HL-60 (cell line): ENCODE results near the gene NFIB.

Experiments
- DNase-seq, 2 experiments: peaks; one replicate each; pipeline ENCODE4 v3.0.0-alpha.2; 2010 to 2020; ENCODE audit warnings: low read depth in 1 of 2, low spot score in 1 of 2
- H3K27ac ChIP-seq: fragments of 250-450 bp; sonication (Bioruptor Pico); replicated peaks from 2 replicates; pipeline ENCODE4 v1.5.1; 2020; ENCODE audit warnings: mild to moderate bottlenecking, moderate library complexity
- H3K27me3 ChIP-seq: fragments of 250-450 bp; sonication (Bioruptor Pico); 2 replicates; pipeline ENCODE4 v1.5.1; 2021; ENCODE audit warnings: mild to moderate bottlenecking, moderate library complexity; ENCODE audit not compliant: insufficient read depth, poor library complexity, severe bottlenecking
- H3K4me3 ChIP-seq: replicated peaks from 2 replicates; pipeline ENCODE4 v1.5.1; 2011; ENCODE audit warnings: mild to moderate bottlenecking, control low read depth, low read length; ENCODE audit not compliant: insufficient read depth
- GABPA ChIP-seq: IDR thresholded peaks from 2 replicates; pipeline ENCODE4 v1.6.1; 2012; ENCODE audit warnings: low read depth
- POLR2AphosphoS5 ChIP-seq: IDR thresholded peaks from 2 replicates; pipeline ENCODE4 v1.6.1; 2012; ENCODE audit warnings: low read depth
- SPI1 ChIP-seq: IDR thresholded peaks from 2 replicates; pipeline ENCODE4 v1.6.1; 2012; ENCODE audit warnings: low read depth, mild to moderate bottlenecking, borderline replicate concordance
- TF ChIP-seq, protein P1 (sequence below): IDR thresholded peaks from one replicate; pipeline ENCODE4 v1.5.1; 2011; ENCODE audit warnings: low read length, control low read depth, inconsistent platforms; ENCODE audit not compliant: insufficient read depth
- TF ChIP-seq, protein P2 (sequence below): IDR thresholded peaks from 2 replicates; pipeline ENCODE4 v1.6.1; 2012; ENCODE audit warnings: low read depth; ENCODE audit not compliant: insufficient replicate concordance

The NFIB gene

DNA sequence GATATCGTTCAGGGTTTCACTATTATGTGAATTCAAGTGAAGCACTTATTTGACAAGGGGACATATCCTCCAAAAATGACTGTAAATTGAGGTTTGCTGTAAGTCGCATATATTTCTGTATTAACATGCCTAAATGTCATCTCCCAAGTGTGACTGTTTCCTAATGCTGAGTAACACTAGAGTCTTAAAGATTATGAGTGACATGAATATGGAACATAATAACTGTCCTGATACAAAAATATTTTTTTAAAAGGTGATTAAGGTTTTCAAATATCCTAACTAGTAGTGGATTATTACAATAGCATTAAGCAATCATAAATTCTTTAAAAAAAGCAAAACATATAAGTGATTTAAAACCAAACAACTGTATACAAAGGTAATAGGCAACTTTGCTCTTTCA is 3.6 kb downstream of the NFIB start:
- Histone ChIP-seq H3K27me3 (no peaks in the 10 kb centered on the region), H3K4me3 (no peak overlapping the region), H3K27ac (no peak overlapping the region)
- TF ChIP-seq SPI1, result no peak
- TF ChIP-seq, protein P1, sequence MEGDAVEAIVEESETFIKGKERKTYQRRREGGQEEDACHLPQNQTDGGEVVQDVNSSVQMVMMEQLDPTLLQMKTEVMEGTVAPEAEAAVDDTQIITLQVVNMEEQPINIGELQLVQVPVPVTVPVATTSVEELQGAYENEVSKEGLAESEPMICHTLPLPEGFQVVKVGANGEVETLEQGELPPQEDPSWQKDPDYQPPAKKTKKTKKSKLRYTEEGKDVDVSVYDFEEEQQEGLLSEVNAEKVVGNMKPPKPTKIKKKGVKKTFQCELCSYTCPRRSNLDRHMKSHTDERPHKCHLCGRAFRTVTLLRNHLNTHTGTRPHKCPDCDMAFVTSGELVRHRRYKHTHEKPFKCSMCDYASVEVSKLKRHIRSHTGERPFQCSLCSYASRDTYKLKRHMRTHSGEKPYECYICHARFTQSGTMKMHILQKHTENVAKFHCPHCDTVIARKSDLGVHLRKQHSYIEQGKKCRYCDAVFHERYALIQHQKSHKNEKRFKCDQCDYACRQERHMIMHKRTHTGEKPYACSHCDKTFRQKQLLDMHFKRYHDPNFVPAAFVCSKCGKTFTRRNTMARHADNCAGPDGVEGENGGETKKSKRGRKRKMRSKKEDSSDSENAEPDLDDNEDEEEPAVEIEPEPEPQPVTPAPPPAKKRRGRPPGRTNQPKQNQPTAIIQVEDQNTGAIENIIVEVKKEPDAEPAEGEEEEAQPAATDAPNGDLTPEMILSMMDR, result no peak
- no peak for TF ChIP-seq POLR2AphosphoS5
- TF ChIP-seq, protein P2, sequence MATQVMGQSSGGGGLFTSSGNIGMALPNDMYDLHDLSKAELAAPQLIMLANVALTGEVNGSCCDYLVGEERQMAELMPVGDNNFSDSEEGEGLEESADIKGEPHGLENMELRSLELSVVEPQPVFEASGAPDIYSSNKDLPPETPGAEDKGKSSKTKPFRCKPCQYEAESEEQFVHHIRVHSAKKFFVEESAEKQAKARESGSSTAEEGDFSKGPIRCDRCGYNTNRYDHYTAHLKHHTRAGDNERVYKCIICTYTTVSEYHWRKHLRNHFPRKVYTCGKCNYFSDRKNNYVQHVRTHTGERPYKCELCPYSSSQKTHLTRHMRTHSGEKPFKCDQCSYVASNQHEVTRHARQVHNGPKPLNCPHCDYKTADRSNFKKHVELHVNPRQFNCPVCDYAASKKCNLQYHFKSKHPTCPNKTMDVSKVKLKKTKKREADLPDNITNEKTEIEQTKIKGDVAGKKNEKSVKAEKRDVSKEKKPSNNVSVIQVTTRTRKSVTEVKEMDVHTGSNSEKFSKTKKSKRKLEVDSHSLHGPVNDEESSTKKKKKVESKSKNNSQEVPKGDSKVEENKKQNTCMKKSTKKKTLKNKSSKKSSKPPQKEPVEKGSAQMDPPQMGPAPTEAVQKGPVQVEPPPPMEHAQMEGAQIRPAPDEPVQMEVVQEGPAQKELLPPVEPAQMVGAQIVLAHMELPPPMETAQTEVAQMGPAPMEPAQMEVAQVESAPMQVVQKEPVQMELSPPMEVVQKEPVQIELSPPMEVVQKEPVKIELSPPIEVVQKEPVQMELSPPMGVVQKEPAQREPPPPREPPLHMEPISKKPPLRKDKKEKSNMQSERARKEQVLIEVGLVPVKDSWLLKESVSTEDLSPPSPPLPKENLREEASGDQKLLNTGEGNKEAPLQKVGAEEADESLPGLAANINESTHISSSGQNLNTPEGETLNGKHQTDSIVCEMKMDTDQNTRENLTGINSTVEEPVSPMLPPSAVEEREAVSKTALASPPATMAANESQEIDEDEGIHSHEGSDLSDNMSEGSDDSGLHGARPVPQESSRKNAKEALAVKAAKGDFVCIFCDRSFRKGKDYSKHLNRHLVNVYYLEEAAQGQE, result no peak
- no peak for TF ChIP-seq GABPA
- no peak for DNase-seq

DNA sequence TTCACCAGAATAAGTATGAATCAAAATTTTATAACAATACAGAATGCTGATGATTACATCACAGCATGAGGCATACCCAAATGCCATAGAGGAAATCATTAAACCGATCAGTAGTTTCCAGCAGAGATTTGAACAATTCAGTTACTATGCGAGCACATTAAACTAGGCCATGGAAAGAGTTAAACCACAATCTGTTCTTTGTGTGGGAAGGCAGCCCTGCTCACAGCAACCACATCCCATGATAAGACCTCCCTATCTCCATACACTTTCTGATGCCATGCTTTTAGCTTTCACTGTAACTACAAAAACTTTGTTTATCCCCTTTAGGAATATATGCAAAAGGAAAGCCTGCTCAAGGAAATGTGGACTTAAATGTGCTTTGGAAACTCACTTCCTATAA is 4.5 kb downstream of the NFIB start:
- DNase-seq, result no peak
- TF ChIP-seq, protein P1, result no peak
- TF ChIP-seq, protein P2, result no peak
- TF ChIP-seq POLR2AphosphoS5 (no peak), GABPA (no peak), SPI1 (no peak)
- Histone ChIP-seq H3K27me3 (no peaks in the 10 kb centered on the region), H3K4me3 (no peak overlapping the region), H3K27ac (no peak overlapping the region)

DNA sequence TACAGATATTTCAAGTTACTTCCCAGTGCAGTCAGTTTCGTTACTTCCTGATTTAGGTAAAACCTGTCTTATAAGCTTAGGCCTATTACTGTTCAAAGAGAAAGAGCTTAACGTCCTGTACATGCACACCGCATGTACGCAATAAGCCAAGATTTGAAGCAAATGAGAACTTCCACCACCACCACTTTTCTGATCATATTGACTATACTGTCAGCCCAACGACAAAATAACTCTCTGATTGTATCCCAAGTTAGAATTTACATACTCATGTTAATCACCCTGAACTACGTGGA is 5.1 kb downstream of the NFIB start:
- DNase-seq, result no peak
- no peak for TF ChIP-seq GABPA
- TF ChIP-seq, protein P1, result no peak
- no peak for TF ChIP-seq POLR2AphosphoS5
- TF ChIP-seq SPI1, result no peak
- TF ChIP-seq, protein P2, result no peak

More for the DNA sequence above, 5.1 kb downstream of the NFIB start:
- H3K27me3 ChIP-seq, result no peaks in the 10 kb centered on the region
- H3K27ac ChIP-seq, result no peak overlapping the region
- H3K4me3 ChIP-seq, result no peak overlapping the region
